GM18517 (cell line): ENCODE data around the gene SERPINA9.
"Not testable (repeated sequence)": the region's sequence is repeated elsewhere in the genome, so short reads cannot be mapped to it uniquely, and the experiment has no call there.

Experiments
- ATAC-seq: cut with Tn5 transposase; IDR thresholded peaks from one replicate; pipeline ENCODE4 v1.9.1; 2021; ENCODE audit warnings: mild to moderate bottlenecking, moderate library complexity; ENCODE audit not compliant: unreplicated experiment

Gene SERPINA9

GRCh38 chr14:94427016-94427613 lies 48.9 kb downstream of the SERPINA9 start:
- ATAC-seq = no peak

- ATAC-seq = no peak
These were observed 49.5 kb downstream of the SERPINA9 start for GRCh38 chr14:94426526-94426925.

GRCh38 chr14:94424371-94424770 lies 51.6 kb downstream of the SERPINA9 start:
- ATAC-seq = no peak

- no peak for ATAC-seq
These were observed 52.4 kb downstream of the SERPINA9 start for GRCh38 chr14:94423453-94424056.

- no peak for ATAC-seq
These were observed 54.7 kb downstream of the SERPINA9 start for GRCh38 chr14:94421316-94421715.

GRCh38 chr14:94417497-94418205 lies 58.3 kb downstream of the SERPINA9 start:
- not testable (repeated sequence) for ATAC-seq
